GM21619 (cell line): ENCODE measurements around the gene NQO1.
"Not testable (repeated sequence)": the region's sequence is repeated elsewhere in the genome, so short reads cannot be mapped to it uniquely, and the experiment has no call there.

ENCODE experiments used
- ATAC-seq: cut with Tn5 transposase; IDR thresholded peaks from one replicate; pipeline ENCODE4 v1.9.1; 2021; ENCODE audit not compliant: unreplicated experiment

Gene NQO1

GRCh38 chr16:69744363-69745231 lies 18.2 kb upstream of the NQO1 start:
- ATAC-seq, result no peak

- no peak for ATAC-seq
These were observed 15.9 kb upstream of the NQO1 start for GRCh38 chr16:69741951-69742904.

- ATAC-seq, result no peak
These were observed 15.2 kb upstream of the NQO1 start for GRCh38 chr16:69741519-69741918.

- ATAC-seq, result no peak
These were observed 5.7 kb upstream of the NQO1 start for GRCh38 chr16:69732101-69732500.

- ATAC-seq, result not testable (repeated sequence)
These were observed 4.9 kb upstream of the NQO1 start for GRCh38 chr16:69731280-69731679.

GRCh38 chr16:69729030-69729429 lies 2.7 kb upstream of the NQO1 start:
- not testable (repeated sequence) for ATAC-seq

- no peak for ATAC-seq
These were observed 1.5 kb upstream of the NQO1 start for GRCh38 chr16:69727916-69728270.

- ATAC-seq, result no peak
These were observed 664 bp downstream of the NQO1 start for GRCh38 chr16:69725480-69726312.

- no peak for ATAC-seq
These were observed 1.3 kb downstream of the NQO1 start for GRCh38 chr16:69724981-69725479.

GRCh38 chr16:69724414-69724873 lies 1.9 kb downstream of the NQO1 start:
- no peak for ATAC-seq

- no peak for ATAC-seq
These were observed 4.9 kb downstream of the NQO1 start for GRCh38 chr16:69721441-69721957.

- ATAC-seq, result no peak
These were observed 5.4 kb downstream of the NQO1 start for GRCh38 chr16:69720822-69721430.

- ATAC-seq, result no peak
These were observed 8.1 kb downstream of the NQO1 start for GRCh38 chr16:69718111-69718764.

- no peak for ATAC-seq
These were observed 9.3 kb downstream of the NQO1 start for GRCh38 chr16:69717066-69717465.

GRCh38 chr16:69712914-69713581 lies 13.3 kb downstream of the NQO1 start:
- no peak for ATAC-seq

- no peak for ATAC-seq
These were observed 14.1 kb downstream of the NQO1 start for GRCh38 chr16:69712277-69712676.

- ATAC-seq, result no peak
These were observed 15.1 kb downstream of the NQO1 start for GRCh38 chr16:69711115-69711740.

GRCh38 chr16:69709456-69710084 lies 16.8 kb downstream of the NQO1 start:
- ATAC-seq, result no peak
